ENCODE measurements around the gene SMURF1.

GRCh38 chr7:99079104-99079503, 64.8 kb downstream of the SMURF1 start:
- TF ChIP-seq CTCF (IDR thresholded peaks at IDR 0.05; ENCODE audit: low read length): no peak
- TF ChIP-seq EZH2 (IDR thresholded peaks at IDR 0.05; ENCODE audit: borderline replicate concordance, low read length): no peak
